Body of pancreas (tissue), 4 donors: ENCODE data around the gene HEPACAM2.

Experiments used
- CTCF ChIP-seq, 7 experiments: fragments of 450-650 bp in 4 of 7; fragments of 200-600 bp in 3 of 7; sonication (generic) in 3 of 7; IDR thresholded peaks; one replicate each; pipeline ENCODE4 v1.5.1; 2016 to 2019; ENCODE audit warnings: antibody characterized with exemption in 7 of 7
- POLR2A ChIP-seq, 3 donors: fragments of 450-650 bp; IDR thresholded peaks; one replicate each; pipeline ENCODE4 v1.6.1; 2016; ENCODE audit warnings: antibody characterized with exemption in 3 of 3, mild to moderate bottlenecking in 2 of 3

- TF ChIP-seq CTCF (IDR thresholded peaks at IDR 0.05) (no peak), POLR2A (IDR thresholded peaks at IDR 0.05) (no peak)
Observed at GRCh38 chr7:93138576-93138975, 87.7 kb downstream of the HEPACAM2 start.
